Left renal pelvis (tissue), 4 donors: ENCODE data around the gene NVL. TPM values are rescaled to one million over a fixed set of nuclear protein-coding genes. Genes with fewer than 3 reads are reported as not detected.
"Not testable (repeated sequence)": the region's sequence is repeated elsewhere in the genome, so short reads cannot be mapped to it uniquely, and the experiment has no call there.

Experiments used
- DNase-seq, 4 donors: peaks; one replicate each; pipeline ENCODE4 v3.0.0-alpha.2; 2013; ENCODE audit warnings: low read depth in 4 of 4, low spot score in 3 of 4
- polyA plus RNA-seq, 4 donors: library from polyadenylated mRNA; unstranded; fragments of 120-200 nt; gene quantifications; one replicate each; pipeline ENCODE4 v1.2.1, GENCODE V29; 2013; ENCODE audit not compliant: insufficient read length in 4 of 4

NVL gene
- polyA plus RNA-seq = 10 to 100 TPM; 28.7 to 44.3 (median 42.4) TPM

DNA sequence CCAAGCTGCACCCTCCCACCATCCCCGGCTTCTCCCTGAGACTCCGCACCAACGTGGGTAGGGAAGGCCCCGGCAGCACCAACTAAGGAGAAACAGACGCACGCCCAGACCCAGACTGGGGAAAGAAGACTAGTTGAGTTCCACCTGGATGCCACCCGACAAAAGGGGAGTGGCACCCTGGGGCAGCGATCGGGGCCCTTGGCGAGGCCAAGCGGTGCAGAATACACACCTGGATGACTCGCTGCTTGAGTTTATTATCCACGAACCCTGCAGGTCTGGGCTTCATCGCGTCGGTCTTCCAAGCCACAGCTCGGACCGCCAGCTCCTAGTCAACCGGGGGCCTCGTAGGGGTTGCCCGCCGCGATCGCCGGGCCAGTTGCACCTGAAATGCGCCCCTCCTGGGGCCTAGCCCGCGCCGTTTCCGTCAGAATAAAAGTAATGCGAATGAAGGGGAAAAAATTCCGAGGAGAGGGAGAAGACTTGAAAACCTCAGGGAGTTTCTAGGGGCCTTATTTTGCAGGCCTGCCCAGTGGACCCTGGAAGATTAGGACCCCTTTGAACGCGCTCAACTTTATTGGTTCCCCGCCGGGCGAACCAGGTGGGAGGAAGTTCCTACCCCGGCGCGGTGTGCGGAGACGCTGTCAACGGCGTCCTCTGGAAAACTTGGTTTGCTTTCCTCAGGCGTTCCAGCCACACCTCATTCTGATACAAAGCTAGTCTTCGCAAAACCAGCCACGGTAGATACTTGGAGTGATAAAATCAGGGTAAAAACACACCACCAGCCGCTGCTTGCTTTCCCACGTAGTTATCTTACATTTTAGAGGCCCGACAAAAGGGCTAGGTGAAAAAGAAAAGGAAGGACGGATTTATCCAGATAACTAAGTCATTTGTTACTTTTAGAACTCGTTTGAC is at the start of gene NVL:
TSS of gene NVL (minus strand) at position 331 of the 912 bp plus-strand sequence. CDS start at position 286, 45 bp downstream.
- DNase-seq = peak; percentile 83 to 85 (median 85)

GRCh38 chr1:224378855-224379631 is 49.1 kb upstream of the NVL start:
- no peak for DNase-seq

DNA sequence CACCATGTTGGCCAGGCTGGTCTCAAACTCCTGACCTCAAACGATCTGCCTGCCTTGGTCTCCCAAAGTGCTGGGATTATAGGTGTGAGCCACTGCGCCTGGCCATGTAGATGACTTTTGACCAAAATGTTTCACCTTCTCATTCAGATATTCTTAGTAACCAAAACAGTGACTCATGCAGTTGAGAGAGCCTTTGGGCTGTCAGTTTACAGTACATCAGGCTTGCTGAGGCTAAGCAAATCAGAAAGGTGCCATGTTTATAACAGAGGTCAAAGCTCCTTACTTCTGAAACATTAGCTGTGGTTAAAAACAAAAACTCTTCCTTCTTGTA is 47.7 kb upstream of the NVL start:
- no peak for DNase-seq

GRCh38 chr1:224375059-224375458 is 45.1 kb upstream of the NVL start:
- no peak for DNase-seq

- no peak for DNase-seq
Measured at GRCh38 chr1:224373008-224373590, 43.1 kb upstream of the NVL start.

GRCh38 chr1:224368409-224368808 is 38.4 kb upstream of the NVL start:
- DNase-seq = no peak

DNA sequence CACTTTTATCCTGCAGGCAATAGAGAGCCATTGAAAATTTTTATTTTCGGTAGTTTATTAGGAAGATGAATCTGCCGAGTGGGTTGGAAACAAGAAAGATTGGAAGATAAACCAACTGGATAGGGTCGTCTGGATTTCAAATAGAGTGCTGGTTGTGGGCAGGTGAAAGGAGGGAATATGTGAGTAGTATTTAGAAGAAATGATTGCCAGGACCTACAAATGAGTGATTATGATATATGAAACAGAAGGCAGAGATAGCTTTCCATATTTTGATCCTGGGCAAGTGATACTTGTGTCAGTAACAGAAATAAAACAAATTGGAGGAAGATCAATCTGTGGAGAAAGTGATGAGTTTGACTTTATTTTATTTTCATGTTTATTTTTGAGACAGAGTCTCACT is 29.2 kb upstream of the NVL start:
- no peak for DNase-seq

DNA sequence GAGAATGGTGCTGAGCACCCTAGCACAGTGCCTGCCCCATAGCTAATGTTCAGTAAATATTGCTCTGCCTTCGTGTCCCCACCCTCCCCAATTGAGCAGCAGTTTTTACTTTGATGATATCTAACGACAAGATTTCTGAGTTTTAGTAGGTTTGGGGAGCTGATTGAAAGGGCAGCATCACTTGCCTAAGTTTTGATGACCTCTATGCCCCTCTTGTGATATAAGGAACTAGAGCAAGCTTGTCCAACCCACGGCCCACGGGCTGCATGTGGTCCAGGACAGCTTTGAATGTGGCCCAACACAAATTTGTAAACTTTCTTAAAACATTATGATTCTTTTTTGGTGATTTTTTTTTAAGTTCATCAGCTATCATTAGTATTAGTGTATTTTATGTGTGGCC is 28.3 kb upstream of the NVL start:
- no peak for DNase-seq

- no peak for DNase-seq
Measured at GRCh38 chr1:224357626-224358124, 27.7 kb upstream of the NVL start.

GRCh38 chr1:224356685-224357625 is 27.0 kb upstream of the NVL start, which contains the start of gene CNIH4:
CNIH4 (plus strand) TSS chr1:224356879; CDS start chr1:224356925, 46 bp downstream.
- peak; percentile 86 to 94 (median 88) for DNase-seq

- no peak for DNase-seq
Measured at GRCh38 chr1:224353975-224354925, 24.3 kb upstream of the NVL start.

DNA sequence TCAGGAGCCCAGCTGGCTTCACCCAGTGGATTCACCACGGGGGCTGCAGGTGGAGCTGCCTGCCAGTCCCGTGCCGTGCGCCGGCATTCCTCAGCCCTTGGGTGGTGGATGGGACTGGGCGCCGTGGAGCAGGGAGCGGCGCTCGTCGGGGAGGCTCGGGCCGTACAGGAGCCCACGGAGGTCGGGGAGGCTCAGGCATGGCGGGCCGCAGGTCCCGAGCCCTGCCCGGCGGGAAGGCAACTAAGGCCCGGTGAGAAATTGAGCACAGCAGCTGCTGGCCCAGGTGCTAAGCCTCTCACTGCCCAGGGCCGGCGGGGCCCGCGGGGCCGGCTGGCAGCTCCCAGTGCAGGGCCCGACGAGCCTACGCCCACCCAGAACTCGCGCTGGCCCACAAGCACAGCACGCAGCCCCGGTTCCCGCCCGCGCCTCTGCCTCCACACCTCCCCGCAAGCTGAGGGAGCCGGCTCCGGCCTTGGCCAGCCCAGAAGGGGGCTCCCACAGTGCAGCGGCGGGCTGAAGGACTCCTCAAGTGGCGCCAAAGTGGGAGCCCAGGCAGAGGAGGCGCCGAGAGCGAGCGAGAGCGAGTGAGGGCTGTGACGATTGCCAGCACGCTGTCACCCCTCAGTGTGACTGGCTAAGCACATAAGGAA is 22.6 kb upstream of the NVL start:
- not testable (repeated sequence) for DNase-seq

DNA sequence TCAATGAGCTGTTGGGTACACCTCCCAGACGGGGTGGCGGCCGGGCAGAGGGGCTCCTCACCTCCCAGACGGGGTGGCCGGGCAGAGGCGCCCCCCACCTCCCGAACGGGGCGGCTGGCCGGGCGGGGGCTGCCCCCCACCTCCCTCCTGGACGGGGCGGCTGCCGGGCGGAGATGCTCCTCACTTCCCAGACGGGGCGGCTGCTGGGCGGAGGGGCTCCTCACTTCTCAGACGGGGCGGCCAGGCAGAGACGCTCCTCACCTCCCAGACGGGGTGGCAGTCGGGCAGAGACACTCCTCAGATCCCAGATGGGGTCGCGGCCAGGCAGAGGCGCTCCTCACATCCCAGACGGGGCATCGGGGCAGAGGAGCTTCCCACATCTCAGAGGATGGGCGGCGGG is 19.7 kb upstream of the NVL start:
- not testable (repeated sequence) for DNase-seq

DNA sequence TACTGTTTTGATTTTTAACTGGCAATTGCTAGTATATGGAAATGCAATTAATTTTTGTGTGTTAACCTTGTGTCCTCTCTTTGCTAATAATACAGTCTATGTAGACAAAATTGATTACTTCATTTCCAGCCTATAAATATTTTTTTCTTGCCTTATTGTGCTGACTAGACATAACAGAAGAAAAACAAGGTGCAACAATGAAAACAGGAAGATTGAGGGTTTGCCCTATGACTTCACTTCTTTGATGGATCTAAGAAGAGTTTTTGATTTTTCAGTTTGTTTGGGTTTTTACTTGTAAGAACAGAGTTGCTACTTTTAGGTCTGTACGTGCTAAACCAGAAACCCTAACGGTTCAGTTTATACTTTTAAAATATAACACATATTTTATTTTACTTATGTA is 18.2 kb upstream of the NVL start:
- no peak for DNase-seq

DNA sequence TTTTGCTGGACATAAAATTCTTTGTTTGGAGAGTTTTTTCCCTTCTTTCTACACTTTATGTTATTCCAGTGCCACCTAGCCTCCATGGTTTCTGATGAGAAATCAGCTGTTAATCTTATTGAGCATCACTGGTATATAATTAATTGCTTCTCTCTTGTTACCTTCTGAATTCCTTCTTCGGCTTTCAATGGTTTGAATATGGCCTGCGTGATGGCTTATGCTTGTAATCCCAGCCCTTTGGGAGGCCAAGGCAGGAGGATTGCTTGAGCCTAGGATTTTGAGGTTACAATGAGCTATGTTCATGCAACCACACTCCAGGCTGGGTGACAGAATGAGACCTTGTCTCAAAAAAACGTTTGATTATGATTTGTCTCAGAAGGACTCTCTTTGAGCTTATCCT is 13.7 kb upstream of the NVL start:
- DNase-seq = no peak

DNA sequence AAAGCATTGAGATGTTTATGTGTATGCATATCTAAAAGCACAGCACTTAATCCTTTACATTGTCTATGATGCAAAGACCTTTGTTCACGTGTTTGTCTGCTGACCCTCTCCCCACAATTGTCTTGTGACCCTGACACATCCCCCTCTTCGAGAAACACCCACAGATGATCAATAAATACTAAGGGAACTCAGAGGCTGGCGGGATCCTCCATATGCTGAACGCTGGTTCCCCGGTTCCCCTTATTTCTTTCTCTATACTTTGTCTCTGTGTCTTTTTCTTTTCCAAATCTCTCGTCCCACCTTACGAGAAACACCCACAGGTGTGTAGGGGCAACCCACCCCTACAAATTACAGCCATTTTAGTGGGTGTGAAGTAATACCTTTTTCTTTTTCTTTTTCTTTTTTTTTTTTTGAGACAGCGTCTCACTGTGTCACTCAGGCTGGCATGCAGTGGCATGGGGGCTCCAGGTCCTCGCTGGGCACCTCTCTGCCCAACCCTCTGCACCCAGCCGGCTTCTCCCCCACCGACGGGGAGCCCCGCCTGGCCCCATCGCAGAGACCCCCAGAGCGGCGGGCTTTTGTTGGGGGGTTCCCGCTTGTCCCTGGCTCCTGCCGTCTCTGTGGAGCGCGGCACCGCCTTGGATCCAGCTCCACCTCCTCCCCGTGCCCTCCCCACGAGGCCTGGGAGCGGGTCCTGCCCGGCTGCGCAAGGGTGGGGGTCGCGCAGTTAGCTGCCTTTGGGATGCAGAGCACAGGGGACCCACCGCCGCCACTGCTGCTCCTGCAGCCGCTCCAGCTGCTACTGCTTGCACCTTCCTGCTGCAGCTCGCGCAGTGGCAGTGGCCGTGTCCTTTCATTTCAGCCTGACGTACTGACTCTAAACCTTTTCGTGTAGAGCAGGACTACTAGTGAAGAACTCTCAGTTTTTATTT is 10.7 kb upstream of the NVL start:
- DNase-seq = not testable (repeated sequence)

GRCh38 chr1:224339442-224340033 is 9.6 kb upstream of the NVL start:
- no peak for DNase-seq
